IPS-18a (cell line): ENCODE data around the gene GAPVD1.
A peak's percentile ranks its signal among the peaks of the same experiment; 100 is the strongest.
"Not testable (repeated sequence)": the region's sequence is repeated elsewhere in the genome, so short reads cannot be mapped to it uniquely, and the experiment has no call there.

Source experiments
- H3K27ac ChIP-seq: one replicate; pipeline ENCODE4 v1.5.1; 2013; ENCODE audit warnings: low read length
- H3K27me3 ChIP-seq: one replicate; pipeline ENCODE4 v1.6.1; 2013; ENCODE audit warnings: mild to moderate bottlenecking, low read length; ENCODE audit not compliant: control insufficient read depth, insufficient read depth
- H3K36me3 ChIP-seq: one replicate; pipeline ENCODE4 v1.6.1; 2013; ENCODE audit warnings: low read depth, low read length; ENCODE audit not compliant: control insufficient read depth
- H3K4me1 ChIP-seq: one replicate; pipeline ENCODE4 v1.6.1; 2013; ENCODE audit warnings: low read depth, low read length; ENCODE audit not compliant: control insufficient read depth
- H3K4me3 ChIP-seq: one replicate; pipeline ENCODE4 v1.5.1; 2013; ENCODE audit warnings: low read length
- H3K9ac ChIP-seq: one replicate; pipeline ENCODE4 v1.6.1; 2013; ENCODE audit warnings: mild to moderate bottlenecking, low read length, moderate library complexity
- H3K9me3 ChIP-seq: one replicate; pipeline ENCODE4 v1.6.1; 2013; ENCODE audit warnings: low read depth, low read length; ENCODE audit not compliant: control insufficient read depth

GAPVD1 gene, protein sequence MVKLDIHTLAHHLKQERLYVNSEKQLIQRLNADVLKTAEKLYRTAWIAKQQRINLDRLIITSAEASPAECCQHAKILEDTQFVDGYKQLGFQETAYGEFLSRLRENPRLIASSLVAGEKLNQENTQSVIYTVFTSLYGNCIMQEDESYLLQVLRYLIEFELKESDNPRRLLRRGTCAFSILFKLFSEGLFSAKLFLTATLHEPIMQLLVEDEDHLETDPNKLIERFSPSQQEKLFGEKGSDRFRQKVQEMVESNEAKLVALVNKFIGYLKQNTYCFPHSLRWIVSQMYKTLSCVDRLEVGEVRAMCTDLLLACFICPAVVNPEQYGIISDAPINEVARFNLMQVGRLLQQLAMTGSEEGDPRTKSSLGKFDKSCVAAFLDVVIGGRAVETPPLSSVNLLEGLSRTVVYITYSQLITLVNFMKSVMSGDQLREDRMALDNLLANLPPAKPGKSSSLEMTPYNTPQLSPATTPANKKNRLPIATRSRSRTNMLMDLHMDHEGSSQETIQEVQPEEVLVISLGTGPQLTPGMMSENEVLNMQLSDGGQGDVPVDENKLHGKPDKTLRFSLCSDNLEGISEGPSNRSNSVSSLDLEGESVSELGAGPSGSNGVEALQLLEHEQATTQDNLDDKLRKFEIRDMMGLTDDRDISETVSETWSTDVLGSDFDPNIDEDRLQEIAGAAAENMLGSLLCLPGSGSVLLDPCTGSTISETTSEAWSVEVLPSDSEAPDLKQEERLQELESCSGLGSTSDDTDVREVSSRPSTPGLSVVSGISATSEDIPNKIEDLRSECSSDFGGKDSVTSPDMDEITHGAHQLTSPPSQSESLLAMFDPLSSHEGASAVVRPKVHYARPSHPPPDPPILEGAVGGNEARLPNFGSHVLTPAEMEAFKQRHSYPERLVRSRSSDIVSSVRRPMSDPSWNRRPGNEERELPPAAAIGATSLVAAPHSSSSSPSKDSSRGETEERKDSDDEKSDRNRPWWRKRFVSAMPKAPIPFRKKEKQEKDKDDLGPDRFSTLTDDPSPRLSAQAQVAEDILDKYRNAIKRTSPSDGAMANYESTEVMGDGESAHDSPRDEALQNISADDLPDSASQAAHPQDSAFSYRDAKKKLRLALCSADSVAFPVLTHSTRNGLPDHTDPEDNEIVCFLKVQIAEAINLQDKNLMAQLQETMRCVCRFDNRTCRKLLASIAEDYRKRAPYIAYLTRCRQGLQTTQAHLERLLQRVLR (N-terminal part only)

GRCh38 chr9:125261501-125262293, at the start of gene GAPVD1:
TSS of gene GAPVD1 (plus strand) at chr9:125261826. CDS start at chr9:125298922, 37,096 bp downstream.
- Histone ChIP-seq H3K9ac (peak within 1 kb of the TSS; percentile 61), H3K9me3 (no peaks in the 10 kb centered on the region), H3K4me1 (peaks cover 2% of the 10 kb centered on the region), H3K36me3 (no peaks in the 10 kb centered on the region), H3K4me3 (peak within 1 kb of the TSS; percentile 79), H3K27me3 (no peaks in the 10 kb centered on the region), H3K27ac (no peak within 1 kb of the TSS)

DNA sequence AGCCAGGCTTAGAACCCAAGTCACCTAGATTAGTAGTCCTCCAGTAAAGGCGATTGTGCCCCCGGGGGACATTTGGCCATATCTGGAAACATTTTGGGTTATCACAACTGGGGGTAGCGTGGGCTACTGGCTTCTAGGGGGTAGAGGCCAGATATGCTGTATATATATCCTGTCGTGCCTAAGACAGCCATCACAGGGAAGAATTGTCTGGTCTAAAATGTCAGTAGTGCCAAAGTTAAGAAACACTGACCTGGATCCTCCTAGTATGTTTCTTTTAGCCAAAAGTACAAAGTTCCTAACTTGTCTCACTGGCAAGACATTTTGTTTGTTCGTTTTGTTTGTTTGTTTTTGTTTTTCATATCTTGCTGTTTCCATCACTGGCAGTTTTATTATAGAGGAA, 47.4 kb upstream of the GAPVD1 start:
- Histone ChIP-seq H3K9me3 (no peaks in the 10 kb centered on the region), H3K9ac (no peak overlapping the region), H3K36me3 (peaks cover 7% of the 10 kb centered on the region), H3K27me3 (no peaks in the 10 kb centered on the region), H3K4me1 (no peaks in the 10 kb centered on the region), H3K27ac (no peak overlapping the region), H3K4me3 (no peak overlapping the region)

- no peak overlapping the region for H3K9ac ChIP-seq
- peaks cover 8% of the 10 kb centered on the region for H3K36me3 ChIP-seq
- no peak overlapping the region for H3K27ac ChIP-seq
- H3K4me3 ChIP-seq: no peak overlapping the region
- H3K4me1 ChIP-seq: no peaks in the 10 kb centered on the region
- no peaks in the 10 kb centered on the region for H3K9me3 ChIP-seq
- H3K27me3 ChIP-seq: no peaks in the 10 kb centered on the region
Observed at GRCh38 chr9:125218621-125219020, 43.0 kb upstream of the GAPVD1 start.

DNA sequence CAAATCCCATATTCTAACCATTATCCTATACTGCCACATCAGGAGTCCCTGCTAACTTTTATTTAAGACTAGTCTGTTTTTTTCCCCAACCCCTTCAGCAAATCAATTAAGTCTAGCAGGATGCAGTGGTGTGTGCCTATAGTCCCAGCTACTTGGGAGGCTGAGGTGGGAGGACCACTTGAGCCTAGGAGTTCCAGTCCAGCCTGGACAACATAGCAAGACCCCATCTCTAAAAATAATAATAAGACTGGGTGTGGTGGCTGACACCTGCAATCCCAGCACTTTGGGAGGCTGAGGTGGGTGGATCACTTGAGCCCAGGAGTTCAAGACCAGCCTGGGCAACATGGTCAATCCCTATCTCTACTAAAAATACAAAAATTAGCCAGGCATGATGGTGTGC, 36.8 kb upstream of the GAPVD1 start:
- H3K9me3 ChIP-seq, H3K4me3 ChIP-seq, H3K27ac ChIP-seq, H3K27me3 ChIP-seq, H3K9ac ChIP-seq, H3K36me3 ChIP-seq, H3K4me1 ChIP-seq: not testable (repeated sequence)

DNA sequence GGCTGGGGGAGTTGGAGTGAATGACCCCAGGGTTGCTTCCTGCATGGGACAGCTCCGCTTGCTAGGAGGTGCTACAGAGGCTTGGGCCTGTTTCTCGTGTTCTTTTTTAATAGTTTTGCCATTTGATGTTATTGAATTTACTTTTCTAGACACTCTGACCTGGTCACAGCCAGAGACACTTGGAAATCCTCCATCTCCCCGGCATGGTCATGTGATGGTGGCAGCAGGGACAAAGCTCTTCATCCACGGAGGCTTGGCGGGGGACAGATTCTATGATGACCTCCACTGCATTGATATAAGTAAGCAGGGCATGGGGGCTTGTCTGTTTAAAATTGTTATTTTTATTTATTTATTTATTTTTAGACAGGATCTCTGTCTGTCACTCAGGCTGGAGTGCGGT, 33.9 kb upstream of the GAPVD1 start:
- no peaks in the 10 kb centered on the region for H3K4me1 ChIP-seq
- H3K36me3 ChIP-seq: peaks cover 6% of the 10 kb centered on the region
- no peak overlapping the region for H3K9ac ChIP-seq
- no peak overlapping the region for H3K4me3 ChIP-seq
- H3K27me3 ChIP-seq: no peaks in the 10 kb centered on the region
- no peak overlapping the region for H3K27ac ChIP-seq
- no peaks in the 10 kb centered on the region for H3K9me3 ChIP-seq

DNA sequence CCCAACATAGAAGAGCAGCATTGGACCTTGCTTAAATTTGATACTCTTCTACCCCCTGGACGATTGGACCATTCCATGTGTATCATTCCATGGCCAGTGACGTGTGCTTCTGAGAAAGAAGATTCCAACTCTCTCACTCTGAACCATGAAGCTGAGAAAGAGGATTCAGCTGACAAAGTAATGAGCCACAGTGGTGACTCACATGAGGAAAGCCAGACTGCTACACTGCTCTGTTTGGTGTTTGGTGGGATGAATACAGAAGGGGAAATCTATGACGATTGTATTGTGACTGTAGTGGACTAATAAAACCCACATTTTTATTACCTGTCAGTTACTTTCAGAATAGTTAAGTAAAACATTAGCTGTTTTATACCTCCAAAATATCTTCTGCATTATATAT, 27.9 kb upstream of the GAPVD1 start:
- H3K9ac ChIP-seq: no peak overlapping the region

GRCh38 chr9:125234099-125234498, 27.5 kb upstream of the GAPVD1 start:
- H3K36me3 ChIP-seq: peaks cover 47% of the 10 kb centered on the region
- not testable (repeated sequence) for H3K9me3 ChIP-seq, H3K9ac ChIP-seq, H3K27ac ChIP-seq, H3K27me3 ChIP-seq, H3K4me1 ChIP-seq, H3K4me3 ChIP-seq

More for the DNA sequence above, 27.9 kb upstream of the GAPVD1 start:
- Histone ChIP-seq H3K36me3 (peaks cover 43% of the 10 kb centered on the region), H3K4me3 (no peak overlapping the region), H3K9me3 (no peaks in the 10 kb centered on the region), H3K27ac (no peak overlapping the region), H3K4me1 (no peaks in the 10 kb centered on the region), H3K27me3 (no peaks in the 10 kb centered on the region)

- Histone ChIP-seq H3K9me3 (no peaks in the 10 kb centered on the region), H3K4me3 (no peak overlapping the region), H3K27me3 (no peaks in the 10 kb centered on the region), H3K9ac (no peak overlapping the region), H3K36me3 (peaks cover 53% of the 10 kb centered on the region), H3K27ac (no peak overlapping the region), H3K4me1 (peaks cover 12% of the 10 kb centered on the region)
Observed at GRCh38 chr9:125235804-125236519, 25.7 kb upstream of the GAPVD1 start.

DNA sequence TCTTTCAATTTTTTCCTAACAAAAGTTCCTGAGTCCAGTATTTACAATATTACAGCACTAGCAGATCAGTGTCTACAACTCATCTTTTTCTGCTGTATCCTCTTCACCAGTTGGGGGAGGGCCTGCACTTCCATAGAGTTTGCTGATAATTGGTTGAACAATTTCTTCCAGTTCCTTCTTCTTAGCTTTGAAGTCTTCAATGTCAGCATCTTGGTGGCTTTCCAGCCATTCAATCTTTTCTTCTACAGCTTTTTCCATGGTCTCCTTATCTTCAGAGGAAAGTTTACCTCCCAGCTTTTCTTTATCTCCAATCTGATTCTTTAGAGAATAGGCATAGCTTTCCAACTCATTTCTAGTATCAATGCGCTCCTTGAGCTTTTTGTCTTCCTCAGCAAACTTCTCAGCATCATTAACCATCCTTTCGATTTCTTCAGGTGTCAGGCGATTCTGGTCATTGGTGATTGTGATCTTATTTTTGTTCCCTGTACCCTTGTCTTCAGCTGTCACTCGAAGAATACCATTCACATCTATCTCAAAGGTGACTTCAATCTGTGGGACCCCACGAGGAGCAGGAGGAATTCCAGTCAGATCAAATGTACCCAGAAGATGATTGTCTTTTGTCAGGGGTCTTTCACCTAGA, 25.0 kb upstream of the GAPVD1 start:
- H3K36me3 ChIP-seq: peaks cover 53% of the 10 kb centered on the region
- H3K9ac ChIP-seq, H3K27ac ChIP-seq, H3K9me3 ChIP-seq, H3K27me3 ChIP-seq, H3K4me3 ChIP-seq: not testable (repeated sequence)
- H3K4me1 ChIP-seq: peaks cover 12% of the 10 kb centered on the region
